H9 (cell line): ENCODE measurements around the gene ARHGEF6. TPM values are rescaled to one million over a fixed set of nuclear protein-coding genes. Genes with fewer than 3 reads are reported as not detected.

ENCODE experiments used
- DNase-seq: peaks from one replicate; pipeline ENCODE4 v3.0.0-alpha.2; 2017
- H2AFZ ChIP-seq: one replicate; pipeline ENCODE4 v1.6.1; 2013; ENCODE audit warnings: mild to moderate bottlenecking, low read length, control low read depth, moderate library complexity
- H2AK5ac ChIP-seq: 2 replicates; pipeline ENCODE4 v1.6.1; 2013; ENCODE audit warnings: low read length, control low read depth, mixed read lengths; ENCODE audit not compliant: insufficient read length
- H2BK120ac ChIP-seq: one replicate; pipeline ENCODE4 v1.6.1; 2013; ENCODE audit warnings: low read depth, mild to moderate bottlenecking, low read length, control low read depth, inconsistent platforms; ENCODE audit not compliant: poor library complexity, severe bottlenecking
- H2BK12ac ChIP-seq: 2 replicates; pipeline ENCODE4 v1.6.1; 2013; ENCODE audit warnings: low read length, control low read depth, mixed read lengths, low read depth; ENCODE audit not compliant: insufficient read length
- H2BK15ac ChIP-seq: 2 replicates; pipeline ENCODE4 v1.6.1; 2013; ENCODE audit warnings: low read depth, low read length, control low read depth
- H2BK20ac ChIP-seq: one replicate; pipeline ENCODE4 v1.6.1; 2013; ENCODE audit warnings: low read depth, mild to moderate bottlenecking, low read length, control low read depth, inconsistent platforms; ENCODE audit not compliant: poor library complexity, severe bottlenecking
- H2BK5ac ChIP-seq: 2 replicates; pipeline ENCODE4 v1.6.1; 2013; ENCODE audit warnings: low read length, control low read depth, mixed read lengths; ENCODE audit not compliant: insufficient read length
- H3K14ac ChIP-seq: 2 replicates; pipeline ENCODE4 v1.6.1; 2013; ENCODE audit warnings: low read length, control low read depth; ENCODE audit not compliant: insufficient read depth
- H3K18ac ChIP-seq: 2 replicates; pipeline ENCODE4 v1.6.1; 2013; ENCODE audit warnings: low read depth, mild to moderate bottlenecking, mixed read lengths, low read length, control low read depth; ENCODE audit not compliant: insufficient read length
- H3K23ac ChIP-seq: 2 replicates; pipeline ENCODE4 v1.6.1; 2013; ENCODE audit warnings: low read length, control low read depth, mixed read lengths, low read depth; ENCODE audit not compliant: insufficient read length
- H3K23me2 ChIP-seq: 2 replicates; pipeline ENCODE4 v1.6.1; 2013; ENCODE audit warnings: low read depth, mild to moderate bottlenecking, mixed read lengths, low read length, control low read depth; ENCODE audit not compliant: insufficient read length, poor library complexity, severe bottlenecking
- H3K27ac ChIP-seq: 2 replicates; pipeline ENCODE4 v1.5.1; 2013; ENCODE audit warnings: low read length, control low read depth, mixed read lengths, low read depth; ENCODE audit not compliant: insufficient read length
- H3K27me3 ChIP-seq: 2 replicates; pipeline ENCODE4 v1.6.1; 2013; ENCODE audit warnings: low read length, control low read depth, inconsistent platforms; ENCODE audit not compliant: insufficient read depth
- H3K4ac ChIP-seq: 2 replicates; pipeline ENCODE4 v1.6.1; 2013; ENCODE audit warnings: low read depth, mild to moderate bottlenecking, control low read depth, inconsistent platforms, low read length, moderate library complexity
- H3K4me1 ChIP-seq: 2 replicates; pipeline ENCODE4 v1.6.1; 2013; ENCODE audit warnings: low read length, control low read depth, inconsistent platforms; ENCODE audit not compliant: insufficient read depth
- H3K4me2 ChIP-seq: 2 replicates; pipeline ENCODE4 v1.6.1; 2013; ENCODE audit warnings: low read length, control low read depth, mixed read lengths; ENCODE audit not compliant: insufficient read length, insufficient read depth
- H3K56ac ChIP-seq: 2 replicates; pipeline ENCODE4 v1.6.1; 2013; ENCODE audit warnings: low read depth, mild to moderate bottlenecking, mixed read lengths, low read length, control low read depth; ENCODE audit not compliant: insufficient read length
- H3K79me1 ChIP-seq: 2 replicates; pipeline ENCODE4 v1.6.1; 2013; ENCODE audit warnings: low read depth, mild to moderate bottlenecking, moderate library complexity, low read length, control low read depth, inconsistent platforms; ENCODE audit not compliant: insufficient read depth, poor library complexity, severe bottlenecking
- H3K79me2 ChIP-seq: 2 replicates; pipeline ENCODE4 v1.6.1; 2013; ENCODE audit warnings: low read length, control low read depth, inconsistent platforms; ENCODE audit not compliant: insufficient read depth
- H3K9ac ChIP-seq: 2 replicates; pipeline ENCODE4 v1.6.1; 2013; ENCODE audit warnings: low read length, control low read depth, mixed read lengths; ENCODE audit not compliant: insufficient read length; ENCODE audit errors: extremely low read depth
- H3K9me3 ChIP-seq: one replicate; pipeline ENCODE4 v1.6.1; 2013; ENCODE audit warnings: low read depth, low read length, inconsistent platforms; ENCODE audit not compliant: control insufficient read depth
- H3T11ph ChIP-seq: one replicate; pipeline ENCODE4 v1.6.1; 2013; ENCODE audit warnings: mild to moderate bottlenecking, low read length, control low read depth, inconsistent platforms
- H4K20me1 ChIP-seq: one replicate; pipeline ENCODE4 v1.6.1; 2013; ENCODE audit not compliant: control insufficient read depth, insufficient read length, insufficient read depth
- H4K5ac ChIP-seq: 2 replicates; pipeline ENCODE4 v1.6.1; 2013; ENCODE audit warnings: low read depth, mild to moderate bottlenecking, mixed read lengths, low read length, control low read depth; ENCODE audit not compliant: insufficient read length
- H4K8ac ChIP-seq: replicated peaks from 2 replicates; pipeline ENCODE4 v1.6.1; 2013; ENCODE audit warnings: low read length, control low read depth, mixed read lengths, low read depth; ENCODE audit not compliant: insufficient read length
- H4K91ac ChIP-seq: 2 replicates; pipeline ENCODE4 v1.6.1; 2013; ENCODE audit warnings: low read depth, mild to moderate bottlenecking, moderate library complexity, mixed read lengths, low read length, control low read depth; ENCODE audit not compliant: insufficient read length
- H3K27ac Mint-ChIP-seq, 3 experiments: 2 replicates in 2 of 3; 3 replicates in 1 of 3; pipeline ENCODE4 v1.8.0; 2020 to 2021; ENCODE audit warnings: mixed read lengths in 3 of 3, mild to moderate bottlenecking in 1 of 3, moderate library complexity in 1 of 3
- H3K27me3 Mint-ChIP-seq: 2 replicates; pipeline ENCODE4 v1.8.0; 2021; ENCODE audit warnings: low read depth, mild to moderate bottlenecking, moderate library complexity, mixed read lengths
- H3K36me3 Mint-ChIP-seq, 3 experiments: 2 replicates in 2 of 3; 3 replicates in 1 of 3; pipeline ENCODE4 v1.8.0; 2020 to 2021; ENCODE audit warnings: low read depth in 3 of 3, mixed read lengths in 3 of 3; ENCODE audit not compliant: insufficient read depth in 1 of 3
- H3K4me1 Mint-ChIP-seq, 2 experiments: 2 replicates each; pipeline ENCODE4 v1.8.0; 2020; ENCODE audit warnings: mixed read lengths in 2 of 2
- H3K4me3 Mint-ChIP-seq, 2 experiments: 2 replicates in 1 of 2; 3 replicates in 1 of 2; pipeline ENCODE4 v1.8.0; 2020 to 2021; ENCODE audit warnings: mild to moderate bottlenecking in 2 of 2, mixed read lengths in 2 of 2, moderate library complexity in 1 of 2
- H3K9me3 Mint-ChIP-seq, 2 experiments: 2 replicates in 1 of 2; 3 replicates in 1 of 2; pipeline ENCODE4 v1.8.0; 2020; ENCODE audit warnings: mild to moderate bottlenecking in 2 of 2, mixed read lengths in 2 of 2, moderate library complexity in 1 of 2
- CTCF ChIP-seq: fragments of 200-600 bp; sonication (generic); conservative IDR thresholded peaks from 3 replicates; pipeline ENCODE4 v1.8.0; 2021; ENCODE audit warnings: antibody characterized with exemption, mild to moderate bottlenecking
- WGBS: extraction: QIAGEN DNeasy Blood & Tissue Kit; methylation state at CpG from one replicate; pipeline ENCODE4 v1.1.7; 2013; ENCODE audit warnings: missing lambda C conversion rate, low lambda C conversion rate, mixed read lengths; ENCODE audit not compliant: insufficient read length; ENCODE audit errors: extremely low coverage; 5-methylcytosine and 5-hydroxymethylcytosine counted together
- total RNA-seq: library from RNA; stranded (reverse); gene quantifications from 2 replicates; pipeline ENCODE4 v1.2.1, GENCODE V29; 2021

ARHGEF6 gene
- total RNA-seq, 1 experiment from 2014 or later: 3.6 TPM

- H3K27ac Mint-ChIP-seq: no peak overlapping the region
- H3K79me1 ChIP-seq: no peaks in the 10 kb centered on the region
- H3K4me3 Mint-ChIP-seq: no peak overlapping the region
- no peaks in the 10 kb centered on the region for H3K4me1 ChIP-seq
- no peaks in the 10 kb centered on the region for H4K20me1 ChIP-seq
- H2BK12ac ChIP-seq: no peak overlapping the region
- H3K4me1 Mint-ChIP-seq: peaks cover 3 to 5% of the 10 kb centered on the region in 2 experiments; a peak in 3 of 4 replicates
- H3K14ac ChIP-seq: no peak overlapping the region
- no peaks in the 10 kb centered on the region for H3K27me3 ChIP-seq
- DNase-seq: no peak
- H2BK120ac ChIP-seq: no peak overlapping the region
- no peak overlapping the region for H3T11ph ChIP-seq
- peaks cover 61 to 63% of the 10 kb centered on the region in 2 experiments for H3K9me3 Mint-ChIP-seq
- H4K8ac ChIP-seq: no peak overlapping the region
- no peak overlapping the region for H4K5ac ChIP-seq
- peaks cover 0 to 2% (median 0%) of the 10 kb centered on the region in 3 experiments; a peak in 1 of 7 replicates for H3K36me3 Mint-ChIP-seq
- H3K56ac ChIP-seq: no peak overlapping the region
- H3K4me2 ChIP-seq: no peak overlapping the region
- peaks cover 67% of the 10 kb centered on the region for H3K9me3 ChIP-seq
- H2AFZ ChIP-seq: no peak overlapping the region
- no peak overlapping the region for H2BK15ac ChIP-seq
- H4K91ac ChIP-seq: no peak overlapping the region
- H3K79me2 ChIP-seq: no peaks in the 10 kb centered on the region
- H2BK5ac ChIP-seq: no peak overlapping the region
- H3K9ac ChIP-seq: no peak overlapping the region
- no CpG with 5 or more reads among the region's 5 CpGs for WGBS
- H3K18ac ChIP-seq: no peak overlapping the region
- no peak overlapping the region for H3K4ac ChIP-seq
- TF ChIP-seq CTCF: no peak
- peaks cover 2% of the 10 kb centered on the region; the same call in 1 of the 2 replicates for H3K27me3 Mint-ChIP-seq
- H3K23me2 ChIP-seq: no peaks in the 10 kb centered on the region
- no peak overlapping the region for H2BK20ac ChIP-seq
- no peak overlapping the region for H3K23ac ChIP-seq
- no peak overlapping the region for H3K27ac ChIP-seq
- no peak overlapping the region for H2AK5ac ChIP-seq
Measured at GRCh38 chrX:136658151-136658550, 122.6 kb downstream of the ARHGEF6 start.
